A549 (cell line): Measurements from ENCODE around the gene DPCD.

Source experiments
- CHD2 ChIP-seq: fragments of 150-350 bp; IDR thresholded peaks from 2 replicates; pipeline ENCODE4 v1.6.1; 2014; ENCODE audit warnings: low read length; ENCODE audit not compliant: partially characterized antibody
- MAZ ChIP-seq: fragments of 150-350 bp; IDR thresholded peaks from 2 replicates; pipeline ENCODE4 v1.6.1; 2014; ENCODE audit warnings: antibody characterized with exemption, low read depth, low read length, borderline replicate concordance
- POLR2A ChIP-seq: IDR thresholded peaks from 2 replicates; pipeline ENCODE4 v1.6.1; 2012; ENCODE audit warnings: mild to moderate bottlenecking, low read length
- TF ChIP-seq, protein P1 (sequence below): fragments of 450-650 bp; IDR thresholded peaks from 2 replicates; pipeline ENCODE4 v1.6.1; 2014; ENCODE audit warnings: antibody characterized with exemption
- TF ChIP-seq, protein P2 (sequence below): fragments of >200 bp; sonication (Bioruptor Twin); formaldehyde crosslinking; IDR thresholded peaks from 3 replicates; pipeline ENCODE4 v1.5.1; 2016

DNA sequence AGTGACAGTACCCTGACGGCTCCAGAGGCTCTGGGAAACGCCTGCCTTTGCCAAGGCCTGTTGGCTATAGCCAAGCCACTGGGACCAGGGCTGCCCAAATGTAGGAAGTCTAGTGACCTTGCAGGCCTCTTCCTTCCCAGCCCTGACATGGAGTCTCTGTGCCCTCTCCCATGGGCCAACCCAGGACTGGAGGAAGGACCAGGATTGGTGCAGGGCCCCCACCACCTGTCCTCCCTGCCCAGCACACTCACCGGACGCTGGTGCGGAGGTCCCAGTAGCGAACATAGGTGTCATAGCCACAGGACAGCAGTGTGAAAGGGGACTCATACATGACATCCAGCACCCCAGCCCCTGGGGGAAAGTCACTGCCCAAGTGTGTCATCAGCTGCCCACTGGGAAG is 24.0 kb downstream of the DPCD start:
- TF ChIP-seq CHD2 (no peak), POLR2A (no peak), MAZ (no peak)
- TF ChIP-seq, protein P1, sequence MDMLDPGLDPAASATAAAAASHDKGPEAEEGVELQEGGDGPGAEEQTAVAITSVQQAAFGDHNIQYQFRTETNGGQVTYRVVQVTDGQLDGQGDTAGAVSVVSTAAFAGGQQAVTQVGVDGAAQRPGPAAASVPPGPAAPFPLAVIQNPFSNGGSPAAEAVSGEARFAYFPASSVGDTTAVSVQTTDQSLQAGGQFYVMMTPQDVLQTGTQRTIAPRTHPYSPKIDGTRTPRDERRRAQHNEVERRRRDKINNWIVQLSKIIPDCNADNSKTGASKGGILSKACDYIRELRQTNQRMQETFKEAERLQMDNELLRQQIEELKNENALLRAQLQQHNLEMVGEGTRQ = no peak
- TF ChIP-seq, protein P2, sequence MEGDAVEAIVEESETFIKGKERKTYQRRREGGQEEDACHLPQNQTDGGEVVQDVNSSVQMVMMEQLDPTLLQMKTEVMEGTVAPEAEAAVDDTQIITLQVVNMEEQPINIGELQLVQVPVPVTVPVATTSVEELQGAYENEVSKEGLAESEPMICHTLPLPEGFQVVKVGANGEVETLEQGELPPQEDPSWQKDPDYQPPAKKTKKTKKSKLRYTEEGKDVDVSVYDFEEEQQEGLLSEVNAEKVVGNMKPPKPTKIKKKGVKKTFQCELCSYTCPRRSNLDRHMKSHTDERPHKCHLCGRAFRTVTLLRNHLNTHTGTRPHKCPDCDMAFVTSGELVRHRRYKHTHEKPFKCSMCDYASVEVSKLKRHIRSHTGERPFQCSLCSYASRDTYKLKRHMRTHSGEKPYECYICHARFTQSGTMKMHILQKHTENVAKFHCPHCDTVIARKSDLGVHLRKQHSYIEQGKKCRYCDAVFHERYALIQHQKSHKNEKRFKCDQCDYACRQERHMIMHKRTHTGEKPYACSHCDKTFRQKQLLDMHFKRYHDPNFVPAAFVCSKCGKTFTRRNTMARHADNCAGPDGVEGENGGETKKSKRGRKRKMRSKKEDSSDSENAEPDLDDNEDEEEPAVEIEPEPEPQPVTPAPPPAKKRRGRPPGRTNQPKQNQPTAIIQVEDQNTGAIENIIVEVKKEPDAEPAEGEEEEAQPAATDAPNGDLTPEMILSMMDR = no peak
